Neural cell (in vitro differentiated cells): ENCODE data around the gene ITGAX.

Experiments used
- EP300 ChIP-seq: fragments of 450-650 bp; conservative IDR thresholded peaks from 2 replicates; pipeline ENCODE4 v1.6.1; 2014; ENCODE audit warnings: antibody characterized with exemption, mild to moderate bottlenecking, moderate library complexity; ENCODE audit not compliant: poor library complexity, severe bottlenecking
- EZH2 ChIP-seq: fragments of 200-600, 300-800 bp; shearing (Covaris generic), sonication (generic); IDR thresholded peaks from 2 replicates; pipeline ENCODE4 v1.6.1; 2014; ENCODE audit warnings: antibody characterized with exemption, low read length, borderline replicate concordance, mild to moderate bottlenecking; ENCODE audit not compliant: insufficient read depth, poor library complexity, severe bottlenecking
- MXI1 ChIP-seq: fragments of 450-650 bp; conservative IDR thresholded peaks from 2 replicates; pipeline ENCODE4 v1.6.1; 2014; ENCODE audit warnings: antibody characterized with exemption, mild to moderate bottlenecking; ENCODE audit not compliant: poor library complexity, severe bottlenecking
- POLR2AphosphoS5 ChIP-seq: IDR thresholded peaks from 2 replicates; pipeline ENCODE4 v1.6.1; 2012
- RAD21 ChIP-seq: fragments of 450-650 bp; conservative IDR thresholded peaks from 2 replicates; pipeline ENCODE4 v1.6.1; 2014; ENCODE audit warnings: antibody characterized with exemption, mild to moderate bottlenecking, moderate library complexity
- TAF1 ChIP-seq: IDR thresholded peaks from 2 replicates; pipeline ENCODE4 v1.6.1; 2012; ENCODE audit warnings: low read depth
- TF ChIP-seq, protein P1 (sequence below): fragments of 450-650 bp; IDR thresholded peaks from 2 replicates; pipeline ENCODE4 v1.5.1; 2014; ENCODE audit warnings: antibody characterized with exemption, mild to moderate bottlenecking, moderate library complexity; ENCODE audit not compliant: poor library complexity, severe bottlenecking
- TF ChIP-seq, protein P2 (sequence below): IDR thresholded peaks from 2 replicates; pipeline ENCODE4 v1.6.1; 2012; ENCODE audit warnings: borderline replicate concordance

DNA sequence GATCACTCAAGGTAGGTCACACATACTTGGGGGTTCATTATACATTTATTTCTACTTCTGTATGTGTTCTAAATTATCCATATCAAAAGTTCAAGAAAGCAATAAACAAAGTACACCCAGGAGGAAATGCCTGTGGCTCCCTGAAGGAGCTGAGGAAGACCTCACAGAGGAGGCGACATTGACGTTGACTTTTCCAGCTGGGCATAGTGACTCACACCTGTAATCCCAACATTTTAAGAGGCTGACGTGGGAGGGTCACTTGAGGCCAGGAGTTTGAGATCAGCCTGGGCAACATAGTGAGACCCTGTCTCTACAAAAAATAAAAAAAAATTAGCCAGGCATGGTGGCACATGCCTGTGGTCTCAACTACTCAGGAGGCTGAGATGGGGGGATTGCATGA is 54.5 kb downstream of the ITGAX start:
- TF ChIP-seq EP300 (no peak), TAF1 (no peak), POLR2AphosphoS5 (no peak), RAD21 (no peak), MXI1 (no peak), EZH2 (no peak)
- TF ChIP-seq, protein P1, sequence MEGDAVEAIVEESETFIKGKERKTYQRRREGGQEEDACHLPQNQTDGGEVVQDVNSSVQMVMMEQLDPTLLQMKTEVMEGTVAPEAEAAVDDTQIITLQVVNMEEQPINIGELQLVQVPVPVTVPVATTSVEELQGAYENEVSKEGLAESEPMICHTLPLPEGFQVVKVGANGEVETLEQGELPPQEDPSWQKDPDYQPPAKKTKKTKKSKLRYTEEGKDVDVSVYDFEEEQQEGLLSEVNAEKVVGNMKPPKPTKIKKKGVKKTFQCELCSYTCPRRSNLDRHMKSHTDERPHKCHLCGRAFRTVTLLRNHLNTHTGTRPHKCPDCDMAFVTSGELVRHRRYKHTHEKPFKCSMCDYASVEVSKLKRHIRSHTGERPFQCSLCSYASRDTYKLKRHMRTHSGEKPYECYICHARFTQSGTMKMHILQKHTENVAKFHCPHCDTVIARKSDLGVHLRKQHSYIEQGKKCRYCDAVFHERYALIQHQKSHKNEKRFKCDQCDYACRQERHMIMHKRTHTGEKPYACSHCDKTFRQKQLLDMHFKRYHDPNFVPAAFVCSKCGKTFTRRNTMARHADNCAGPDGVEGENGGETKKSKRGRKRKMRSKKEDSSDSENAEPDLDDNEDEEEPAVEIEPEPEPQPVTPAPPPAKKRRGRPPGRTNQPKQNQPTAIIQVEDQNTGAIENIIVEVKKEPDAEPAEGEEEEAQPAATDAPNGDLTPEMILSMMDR: no peak
- TF ChIP-seq, protein P2, sequence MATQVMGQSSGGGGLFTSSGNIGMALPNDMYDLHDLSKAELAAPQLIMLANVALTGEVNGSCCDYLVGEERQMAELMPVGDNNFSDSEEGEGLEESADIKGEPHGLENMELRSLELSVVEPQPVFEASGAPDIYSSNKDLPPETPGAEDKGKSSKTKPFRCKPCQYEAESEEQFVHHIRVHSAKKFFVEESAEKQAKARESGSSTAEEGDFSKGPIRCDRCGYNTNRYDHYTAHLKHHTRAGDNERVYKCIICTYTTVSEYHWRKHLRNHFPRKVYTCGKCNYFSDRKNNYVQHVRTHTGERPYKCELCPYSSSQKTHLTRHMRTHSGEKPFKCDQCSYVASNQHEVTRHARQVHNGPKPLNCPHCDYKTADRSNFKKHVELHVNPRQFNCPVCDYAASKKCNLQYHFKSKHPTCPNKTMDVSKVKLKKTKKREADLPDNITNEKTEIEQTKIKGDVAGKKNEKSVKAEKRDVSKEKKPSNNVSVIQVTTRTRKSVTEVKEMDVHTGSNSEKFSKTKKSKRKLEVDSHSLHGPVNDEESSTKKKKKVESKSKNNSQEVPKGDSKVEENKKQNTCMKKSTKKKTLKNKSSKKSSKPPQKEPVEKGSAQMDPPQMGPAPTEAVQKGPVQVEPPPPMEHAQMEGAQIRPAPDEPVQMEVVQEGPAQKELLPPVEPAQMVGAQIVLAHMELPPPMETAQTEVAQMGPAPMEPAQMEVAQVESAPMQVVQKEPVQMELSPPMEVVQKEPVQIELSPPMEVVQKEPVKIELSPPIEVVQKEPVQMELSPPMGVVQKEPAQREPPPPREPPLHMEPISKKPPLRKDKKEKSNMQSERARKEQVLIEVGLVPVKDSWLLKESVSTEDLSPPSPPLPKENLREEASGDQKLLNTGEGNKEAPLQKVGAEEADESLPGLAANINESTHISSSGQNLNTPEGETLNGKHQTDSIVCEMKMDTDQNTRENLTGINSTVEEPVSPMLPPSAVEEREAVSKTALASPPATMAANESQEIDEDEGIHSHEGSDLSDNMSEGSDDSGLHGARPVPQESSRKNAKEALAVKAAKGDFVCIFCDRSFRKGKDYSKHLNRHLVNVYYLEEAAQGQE: no peak
